Forelimb muscle (tissue), 1 donor: Measurements from ENCODE around the gene HUS1B. TPM values are rescaled to one million over a fixed set of nuclear protein-coding genes. Genes with fewer than 3 reads are reported as not detected.

ENCODE experiments used
- DNase-seq: peaks from one replicate; pipeline ENCODE4 v3.0.0-alpha.2; 2013; ENCODE audit warnings: low read depth
- polyA plus RNA-seq: library from polyadenylated mRNA; unstranded; fragments of 120-200 nt; gene quantifications from one replicate; pipeline ENCODE4 v1.2.1, GENCODE V29; 2013; ENCODE audit not compliant: insufficient read length

HUS1B gene
- polyA plus RNA-seq, 1 donor = 0.14 TPM

- no peak for DNase-seq
Measured at GRCh38 chr6:622462-622861, 34.4 kb downstream of the HUS1B start.

GRCh38 chr6:621931-622330, 35.0 kb downstream of the HUS1B start:
- DNase-seq = no peak

GRCh38 chr6:620950-621349, 36.0 kb downstream of the HUS1B start:
- no peak for DNase-seq

GRCh38 chr6:620166-620565, 36.7 kb downstream of the HUS1B start:
- no peak for DNase-seq

GRCh38 chr6:617456-618100, 39.3 kb downstream of the HUS1B start:
- no peak for DNase-seq

GRCh38 chr6:613981-614380, 42.9 kb downstream of the HUS1B start:
- no peak for DNase-seq

GRCh38 chr6:611928-612327, 45.0 kb downstream of the HUS1B start:
- DNase-seq = no peak

- DNase-seq = no peak
Measured at GRCh38 chr6:610882-611281, 46.0 kb downstream of the HUS1B start.

GRCh38 chr6:609905-610304, 47.0 kb downstream of the HUS1B start:
- DNase-seq = no peak

- DNase-seq = no peak
Measured at GRCh38 chr6:606829-607379, 50.0 kb downstream of the HUS1B start.

Other genes with a start within 250 kb of the HUS1B start
- gene EXOC2, start 36.0 kb upstream of the HUS1B start, polyA plus RNA-seq = 27.0 TPM